HEK293 (cell line): ENCODE results near the gene ISG15.

Experiments used
- CTCF ChIA-PET: fragments of 350-600 bp; formaldehyde crosslinking; extraction: SDS; loops from one replicate; lab custom pipeline; 2021; ENCODE audit warnings: antibody characterized with exemption; lab: Yijun Ruan, JAX
- POLR2A ChIA-PET: fragments of 300-600 bp; formaldehyde crosslinking; extraction: SDS; loops from one replicate; lab custom pipeline; 2020; ENCODE audit warnings: antibody characterized with exemption, inconsistent platforms; lab: Yijun Ruan, JAX
- H3K27ac ChIP-seq: fragments of 200-500 bp; sonication (Bioruptor generic); 2 replicates; pipeline ENCODE4 v1.5.1; 2014; ENCODE audit warnings: low read depth, low read length, control low read depth, inconsistent platforms; ENCODE audit errors: extremely low read depth
- H3K36me3 ChIP-seq, 2 experiments: fragments of 200-500 bp in 1 of 2; sonication (Bioruptor generic) in 1 of 2; 1 replicate in 1 of 2; 2 replicates in 1 of 2; pipeline ENCODE4 v1.5.1; 2014 to 2017; ENCODE audit warnings: inconsistent platforms in 2 of 2, low read length in 2 of 2; ENCODE audit not compliant: control insufficient read depth in 2 of 2, insufficient read depth in 1 of 2
- H3K4me1 ChIP-seq: fragments of 200-500 bp; sonication (Bioruptor generic); 2 replicates; pipeline ENCODE4 v1.5.1; 2014; ENCODE audit warnings: mild to moderate bottlenecking, low read length, inconsistent platforms; ENCODE audit not compliant: control insufficient read depth, insufficient read depth
- H3K4me3 ChIP-seq: 2 replicates; pipeline ENCODE4 v1.5.1; 2011; ENCODE audit warnings: low read depth, mild to moderate bottlenecking, control low read depth, low read length, moderate library complexity
- H3K9me3 ChIP-seq: fragments of 200-500 bp; sonication (Bioruptor generic); 2 replicates; pipeline ENCODE4 v1.5.1; 2014; ENCODE audit warnings: low read depth, low read length, inconsistent platforms; ENCODE audit not compliant: control insufficient read depth, insufficient read depth
- GLI4 ChIP-seq: fragments of 450-650 bp; formaldehyde crosslinking; IDR thresholded peaks from 2 replicates; pipeline ENCODE4 v1.5.1; 2016; ENCODE audit warnings: missing biosample characterization, missing genetic modification characterization
- HOXC10 ChIP-seq: sonication (generic); formaldehyde crosslinking; IDR thresholded peaks from 2 replicates; pipeline ENCODE4 v1.8.1; 2023; ENCODE audit warnings: mild to moderate bottlenecking, missing genetic modification reagents
- KLF8 ChIP-seq: fragments of 450-650 bp; formaldehyde crosslinking; IDR thresholded peaks from 2 replicates; pipeline ENCODE4 v1.5.1; 2016; ENCODE audit warnings: missing biosample characterization, missing genetic modification characterization
- OVOL3 ChIP-seq: fragments of 450-650 bp; formaldehyde crosslinking; IDR thresholded peaks from 2 replicates; pipeline ENCODE4 v1.5.1; 2016; ENCODE audit warnings: missing biosample characterization, missing genetic modification characterization
- RBAK ChIP-seq: fragments of 450-650 bp; formaldehyde crosslinking; IDR thresholded peaks from 2 replicates; pipeline ENCODE4 v1.5.1; 2016; ENCODE audit warnings: missing biosample characterization, missing genetic modification characterization
- SCRT1 ChIP-seq: fragments of 450-650 bp; formaldehyde crosslinking; IDR thresholded peaks from 2 replicates; pipeline ENCODE4 v1.5.1; 2016; ENCODE audit warnings: missing biosample characterization, missing genetic modification characterization, borderline replicate concordance
- SETDB1 ChIP-seq: IDR thresholded peaks from one replicate; pipeline ENCODE4 v1.6.1; 2017; ENCODE audit warnings: mild to moderate bottlenecking, low read length, moderate library complexity, mixed read lengths; ENCODE audit not compliant: insufficient read length
- SP2 ChIP-seq: fragments of 450-650 bp; formaldehyde crosslinking; IDR thresholded peaks from 2 replicates; pipeline ENCODE4 v1.5.1; 2016; ENCODE audit warnings: missing biosample characterization, missing genetic modification characterization
- ZBTB1 ChIP-seq: fragments of 450-650 bp; formaldehyde crosslinking; IDR thresholded peaks from 2 replicates; pipeline ENCODE4 v1.5.1; 2016; ENCODE audit warnings: missing biosample characterization, missing genetic modification characterization
- ZFHX2 ChIP-seq: fragments of 450-650 bp; formaldehyde crosslinking; conservative IDR thresholded peaks from 2 replicates; pipeline ENCODE4 v1.5.1; 2016; ENCODE audit warnings: missing biosample characterization, missing genetic modification characterization
- ZFP69B ChIP-seq: fragments of 450-650 bp; formaldehyde crosslinking; IDR thresholded peaks from 2 replicates; pipeline ENCODE4 v1.5.1; 2016; ENCODE audit warnings: missing biosample characterization, missing genetic modification characterization
- ZNF146 ChIP-seq: fragments of 450-650 bp; formaldehyde crosslinking; IDR thresholded peaks from 2 replicates; pipeline ENCODE4 v1.5.1; 2016; ENCODE audit warnings: missing biosample characterization, missing genetic modification characterization
- ZNF223 ChIP-seq: fragments of 450-650 bp; formaldehyde crosslinking; IDR thresholded peaks from 2 replicates; pipeline ENCODE4 v1.5.1; 2016; ENCODE audit warnings: missing biosample characterization, missing genetic modification characterization
- ZNF548 ChIP-seq: fragments of 450-650 bp; formaldehyde crosslinking; IDR thresholded peaks from 2 replicates; pipeline ENCODE4 v1.5.1; 2016; ENCODE audit warnings: missing biosample characterization, missing genetic modification characterization
- ZNF561 ChIP-seq: fragments of 450-650 bp; IDR thresholded peaks from 2 replicates; pipeline ENCODE4 v1.5.1; 2018; ENCODE audit warnings: missing biosample characterization, missing genetic modification characterization, borderline replicate concordance
- ZNF571 ChIP-seq: fragments of 450-650 bp; formaldehyde crosslinking; IDR thresholded peaks from 2 replicates; pipeline ENCODE4 v1.5.0; 2017; ENCODE audit warnings: missing biosample characterization, missing genetic modification characterization
- ZNF660 ChIP-seq: fragments of 450-650 bp; IDR thresholded peaks from 2 replicates; pipeline ENCODE4 v1.5.1; 2018; ENCODE audit warnings: missing biosample characterization, mild to moderate bottlenecking, missing genetic modification characterization
- ZNF670 ChIP-seq: fragments of 450-650 bp; formaldehyde crosslinking; IDR thresholded peaks from 2 replicates; pipeline ENCODE4 v1.5.1; 2016; ENCODE audit warnings: missing biosample characterization, missing genetic modification characterization, low read depth
- ZNF76 ChIP-seq: fragments of 450-650 bp; formaldehyde crosslinking; IDR thresholded peaks from 2 replicates; pipeline ENCODE4; 2016; ENCODE audit warnings: low read depth, missing biosample characterization, missing genetic modification characterization, borderline replicate concordance
- ZNF830 ChIP-seq: fragments of 450-650 bp; IDR thresholded peaks from 2 replicates; pipeline ENCODE4 v1.5.0; 2018; ENCODE audit warnings: missing biosample characterization, missing genetic modification characterization, low read depth, mild to moderate bottlenecking, moderate library complexity
- ZNF843 ChIP-seq: fragments of 450-650 bp; formaldehyde crosslinking; IDR thresholded peaks from 2 replicates; pipeline ENCODE4 v1.5.1; 2016; ENCODE audit warnings: missing biosample characterization, missing genetic modification characterization
- TF ChIP-seq, protein P1 (sequence below): fragments of 450-650 bp; formaldehyde crosslinking; IDR thresholded peaks from 2 replicates; pipeline ENCODE4 v1.5.1; 2016; ENCODE audit warnings: missing biosample characterization, missing genetic modification characterization
- TF ChIP-seq, protein P2 (sequence below): fragments of 450-650 bp; formaldehyde crosslinking; IDR thresholded peaks from 2 replicates; pipeline ENCODE4 v1.5.1; 2016; ENCODE audit warnings: missing biosample characterization, missing genetic modification characterization
- TF ChIP-seq, protein P3 (sequence below): fragments of 450-650 bp; formaldehyde crosslinking; IDR thresholded peaks from 2 replicates; pipeline ENCODE4 v1.5.1; 2016; ENCODE audit warnings: missing biosample characterization, missing genetic modification characterization, low read depth
- TF ChIP-seq, protein P4 (sequence below): fragments of 450-650 bp; formaldehyde crosslinking; IDR thresholded peaks from 2 replicates; pipeline ENCODE4 v1.5.1; 2016; ENCODE audit warnings: missing biosample characterization, missing genetic modification characterization, low read depth
- TF ChIP-seq, protein P5 (sequence below): fragments of 450-650 bp; formaldehyde crosslinking; IDR thresholded peaks from 2 replicates; pipeline ENCODE4 v1.5.1; 2017; ENCODE audit warnings: missing biosample characterization, missing genetic modification characterization
- TF ChIP-seq, protein P6 (sequence below): fragments of 450-650 bp; formaldehyde crosslinking; conservative IDR thresholded peaks from 2 replicates; pipeline ENCODE4 v1.5.1; 2016; ENCODE audit warnings: low read depth, missing biosample characterization, missing genetic modification characterization

Gene ISG15

DNA sequence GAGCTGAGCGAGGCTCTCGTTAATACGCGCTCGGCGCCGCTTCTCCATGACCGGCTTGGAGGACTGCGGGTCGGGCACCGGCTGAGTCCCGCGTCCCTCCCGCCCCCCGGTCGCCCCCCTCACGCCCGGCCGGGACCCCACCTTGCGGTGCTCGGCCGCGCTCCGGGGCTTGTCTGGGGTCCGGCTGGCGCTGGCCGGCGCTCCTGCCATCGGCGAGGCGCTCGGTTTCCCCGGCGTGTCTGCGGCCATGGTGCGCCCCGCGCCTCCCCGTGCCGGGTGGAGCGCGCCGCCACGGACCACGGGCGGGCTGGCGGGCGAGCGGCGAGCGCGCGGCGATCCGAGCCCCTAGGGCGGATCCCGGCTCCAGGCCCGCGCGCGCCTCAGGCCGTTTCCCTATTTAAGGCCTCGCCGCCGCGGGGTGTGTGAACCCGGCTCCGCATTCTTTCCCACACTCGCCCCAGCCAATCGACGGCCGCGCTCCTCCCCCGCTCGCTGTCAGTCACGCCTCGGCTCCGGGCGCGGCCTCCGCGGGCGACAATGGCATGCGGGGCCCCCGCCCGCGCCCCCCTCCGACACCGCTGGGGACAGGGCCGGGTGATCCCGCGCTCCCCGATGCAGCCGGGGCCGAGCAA is 13.5 kb upstream of the ISG15 start, which contains the start of gene HES4:
Gene HES4 (minus strand): TSS at position 373 of the 632 bp plus-strand sequence. CDS start 124 bp downstream, at position 249.
- Histone ChIP-seq H3K36me3 (peaks cover 0 to 40% of the 10 kb centered on the region in 2 experiments; a peak in 2 of 3 replicates), H3K27ac (peak within 1 kb of the TSS; percentile 97), H3K4me1 (0 out of 2 replicates have a peak, but pooled peaks cover 3% of the 10 kb centered on the region), H3K4me3 (peak within 1 kb of the TSS; percentile 74), H3K9me3 (no peaks in the 10 kb centered on the region)
- ChIA-PET POLR2A (interaction anchor here (0.5 to 6.5 kb wide), 10 partner anchors 13 to 319 kb away, joined by 3 to 44 read pairs (median 4); partner anchors contain the start of genes AGRN, ISG15 and PLEKHN1), CTCF (interaction anchor here (0.7 kb wide), 1 partner anchor 64 kb away, joined by 3 read pairs; no protein-coding TSS in a partner anchor)
- no peak for TF ChIP-seq SP2 (tag by site-specific recombination)
- TF ChIP-seq ZBTB1 (tag by site-specific recombination), result no peak
- TF ChIP-seq SETDB1, result no peak
- TF ChIP-seq RBAK (tag by site-specific recombination), result no peak
- TF ChIP-seq, protein P1, sequence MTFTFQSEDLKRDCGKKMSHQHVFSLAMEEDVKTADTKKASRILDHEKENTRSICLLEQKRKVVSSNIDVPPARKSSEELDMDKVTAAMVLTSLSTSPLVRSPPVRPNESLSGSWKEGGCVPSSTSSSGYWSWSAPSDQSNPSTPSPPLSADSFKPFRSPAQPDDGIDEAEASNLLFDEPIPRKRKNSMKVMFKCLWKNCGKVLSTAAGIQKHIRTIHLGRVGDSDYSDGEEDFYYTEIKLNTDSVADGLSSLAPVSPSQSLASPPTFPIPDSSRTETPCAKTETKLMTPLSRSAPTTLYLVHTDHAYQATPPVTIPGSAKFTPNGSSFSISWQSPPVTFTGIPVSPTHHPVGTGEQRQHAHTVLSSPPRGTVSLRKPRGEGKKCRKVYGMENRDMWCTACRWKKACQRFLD, result no peak
- peak; percentile 90 for TF ChIP-seq ZFHX2
- no peak for TF ChIP-seq ZNF571 (tag by site-specific recombination)
- TF ChIP-seq ZNF670, result no peak
- no peak for TF ChIP-seq ZNF843 (tag by site-specific recombination)
- TF ChIP-seq ZNF548, result no peak
- no peak for TF ChIP-seq OVOL3 (tag by site-specific recombination)
- TF ChIP-seq, protein P2, sequence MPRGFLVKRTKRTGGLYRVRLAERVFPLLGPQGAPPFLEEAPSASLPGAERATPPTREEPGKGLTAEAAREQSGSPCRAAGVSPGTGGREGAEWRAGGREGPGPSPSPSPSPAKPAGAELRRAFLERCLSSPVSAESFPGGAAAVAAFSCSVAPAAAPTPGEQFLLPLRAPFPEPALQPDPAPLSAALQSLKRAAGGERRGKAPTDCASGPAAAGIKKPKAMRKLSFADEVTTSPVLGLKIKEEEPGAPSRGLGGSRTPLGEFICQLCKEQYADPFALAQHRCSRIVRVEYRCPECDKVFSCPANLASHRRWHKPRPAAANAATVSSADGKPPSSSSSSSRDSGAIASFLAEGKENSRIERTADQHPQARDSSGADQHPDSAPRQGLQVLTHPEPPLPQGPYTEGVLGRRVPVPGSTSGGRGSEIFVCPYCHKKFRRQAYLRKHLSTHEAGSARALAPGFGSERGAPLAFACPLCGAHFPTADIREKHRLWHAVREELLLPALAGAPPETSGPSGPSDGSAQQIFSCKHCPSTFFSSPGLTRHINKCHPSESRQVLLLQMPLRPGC (tag by site-specific recombination), result no peak
- no peak for TF ChIP-seq ZNF830
- TF ChIP-seq, protein P3, sequence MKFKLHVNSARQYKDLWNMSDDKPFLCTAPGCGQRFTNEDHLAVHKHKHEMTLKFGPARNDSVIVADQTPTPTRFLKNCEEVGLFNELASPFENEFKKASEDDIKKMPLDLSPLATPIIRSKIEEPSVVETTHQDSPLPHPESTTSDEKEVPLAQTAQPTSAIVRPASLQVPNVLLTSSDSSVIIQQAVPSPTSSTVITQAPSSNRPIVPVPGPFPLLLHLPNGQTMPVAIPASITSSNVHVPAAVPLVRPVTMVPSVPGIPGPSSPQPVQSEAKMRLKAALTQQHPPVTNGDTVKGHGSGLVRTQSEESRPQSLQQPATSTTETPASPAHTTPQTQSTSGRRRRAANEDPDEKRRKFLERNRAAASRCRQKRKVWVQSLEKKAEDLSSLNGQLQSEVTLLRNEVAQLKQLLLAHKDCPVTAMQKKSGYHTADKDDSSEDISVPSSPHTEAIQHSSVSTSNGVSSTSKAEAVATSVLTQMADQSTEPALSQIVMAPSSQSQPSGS, result no peak
- TF ChIP-seq, protein P4, sequence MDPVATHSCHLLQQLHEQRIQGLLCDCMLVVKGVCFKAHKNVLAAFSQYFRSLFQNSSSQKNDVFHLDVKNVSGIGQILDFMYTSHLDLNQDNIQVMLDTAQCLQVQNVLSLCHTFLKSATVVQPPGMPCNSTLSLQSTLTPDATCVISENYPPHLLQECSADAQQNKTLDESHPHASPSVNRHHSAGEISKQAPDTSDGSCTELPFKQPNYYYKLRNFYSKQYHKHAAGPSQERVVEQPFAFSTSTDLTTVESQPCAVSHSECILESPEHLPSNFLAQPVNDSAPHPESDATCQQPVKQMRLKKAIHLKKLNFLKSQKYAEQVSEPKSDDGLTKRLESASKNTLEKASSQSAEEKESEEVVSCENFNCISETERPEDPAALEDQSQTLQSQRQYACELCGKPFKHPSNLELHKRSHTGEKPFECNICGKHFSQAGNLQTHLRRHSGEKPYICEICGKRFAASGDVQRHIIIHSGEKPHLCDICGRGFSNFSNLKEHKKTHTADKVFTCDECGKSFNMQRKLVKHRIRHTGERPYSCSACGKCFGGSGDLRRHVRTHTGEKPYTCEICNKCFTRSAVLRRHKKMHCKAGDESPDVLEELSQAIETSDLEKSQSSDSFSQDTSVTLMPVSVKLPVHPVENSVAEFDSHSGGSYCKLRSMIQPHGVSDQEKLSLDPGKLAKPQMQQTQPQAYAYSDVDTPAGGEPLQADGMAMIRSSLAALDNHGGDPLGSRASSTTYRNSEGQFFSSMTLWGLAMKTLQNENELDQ (tag by site-specific recombination), result no peak
- TF ChIP-seq KLF8 (tag by site-specific recombination), result peak; percentile 6; the same call in 1 of the 2 replicates
- TF ChIP-seq, protein P5, sequence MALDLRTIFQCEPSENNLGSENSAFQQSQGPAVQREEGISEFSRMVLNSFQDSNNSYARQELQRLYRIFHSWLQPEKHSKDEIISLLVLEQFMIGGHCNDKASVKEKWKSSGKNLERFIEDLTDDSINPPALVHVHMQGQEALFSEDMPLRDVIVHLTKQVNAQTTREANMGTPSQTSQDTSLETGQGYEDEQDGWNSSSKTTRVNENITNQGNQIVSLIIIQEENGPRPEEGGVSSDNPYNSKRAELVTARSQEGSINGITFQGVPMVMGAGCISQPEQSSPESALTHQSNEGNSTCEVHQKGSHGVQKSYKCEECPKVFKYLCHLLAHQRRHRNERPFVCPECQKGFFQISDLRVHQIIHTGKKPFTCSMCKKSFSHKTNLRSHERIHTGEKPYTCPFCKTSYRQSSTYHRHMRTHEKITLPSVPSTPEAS (tag by site-specific recombination), result no peak
- no peak for TF ChIP-seq ZNF223 (tag by site-specific recombination)
- peak; percentile 47; the same call in 1 of the 2 replicates for TF ChIP-seq ZNF561 (tag by site-specific recombination)
- TF ChIP-seq ZFP69B (tag by site-specific recombination), result peak; percentile 68
- TF ChIP-seq HOXC10 (CRISPR knock-in tag), result peak; percentile 26; the same call in 1 of the 2 replicates
- no peak for TF ChIP-seq SCRT1 (tag by site-specific recombination)
- TF ChIP-seq, protein P6, sequence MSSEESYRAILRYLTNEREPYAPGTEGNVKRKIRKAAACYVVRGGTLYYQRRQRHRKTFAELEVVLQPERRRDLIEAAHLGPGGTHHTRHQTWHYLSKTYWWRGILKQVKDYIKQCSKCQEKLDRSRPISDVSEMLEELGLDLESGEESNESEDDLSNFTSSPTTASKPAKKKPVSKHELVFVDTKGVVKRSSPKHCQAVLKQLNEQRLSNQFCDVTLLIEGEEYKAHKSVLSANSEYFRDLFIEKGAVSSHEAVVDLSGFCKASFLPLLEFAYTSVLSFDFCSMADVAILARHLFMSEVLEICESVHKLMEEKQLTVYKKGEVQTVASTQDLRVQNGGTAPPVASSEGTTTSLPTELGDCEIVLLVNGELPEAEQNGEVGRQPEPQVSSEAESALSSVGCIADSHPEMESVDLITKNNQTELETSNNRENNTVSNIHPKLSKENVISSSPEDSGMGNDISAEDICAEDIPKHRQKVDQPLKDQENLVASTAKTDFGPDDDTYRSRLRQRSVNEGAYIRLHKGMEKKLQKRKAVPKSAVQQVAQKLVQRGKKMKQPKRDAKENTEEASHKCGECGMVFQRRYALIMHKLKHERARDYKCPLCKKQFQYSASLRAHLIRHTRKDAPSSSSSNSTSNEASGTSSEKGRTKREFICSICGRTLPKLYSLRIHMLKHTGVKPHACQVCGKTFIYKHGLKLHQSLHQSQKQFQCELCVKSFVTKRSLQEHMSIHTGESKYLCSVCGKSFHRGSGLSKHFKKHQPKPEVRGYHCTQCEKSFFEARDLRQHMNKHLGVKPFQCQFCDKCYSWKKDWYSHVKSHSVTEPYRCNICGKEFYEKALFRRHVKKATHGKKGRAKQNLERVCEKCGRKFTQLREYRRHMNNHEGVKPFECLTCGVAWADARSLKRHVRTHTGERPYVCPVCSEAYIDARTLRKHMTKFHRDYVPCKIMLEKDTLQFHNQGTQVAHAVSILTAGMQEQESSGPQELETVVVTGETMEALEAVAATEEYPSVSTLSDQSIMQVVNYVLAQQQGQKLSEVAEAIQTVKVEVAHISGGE, result no peak
- TF ChIP-seq GLI4 (tag by site-specific recombination), result no peak
- TF ChIP-seq ZNF146 (tag by site-specific recombination), result no peak
- TF ChIP-seq ZNF76 (tag by site-specific recombination), result no peak
- peak; percentile 10; the same call in 1 of the 2 replicates for TF ChIP-seq ZNF660 (tag by site-specific recombination)
